Trophoblast cell (in vitro differentiated cells and primary cell): ENCODE results near the gene HTR1A.

Experiments
- DNase-seq, 2 donors: peaks; one replicate each; pipeline ENCODE4 v3.0.0-alpha.2; 2016
- H2AFZ ChIP-seq: 2 replicates; pipeline ENCODE4 v1.6.1; 2013; ENCODE audit warnings: low read length, moderate library complexity, mild to moderate bottlenecking; ENCODE audit not compliant: insufficient read depth, poor library complexity
- H2AK5ac ChIP-seq: 2 replicates; pipeline ENCODE4 v1.6.1; 2013; ENCODE audit warnings: mild to moderate bottlenecking, low read length
- H2BK120ac ChIP-seq: 2 replicates; pipeline ENCODE4 v1.6.1; 2013; ENCODE audit warnings: low read length, mild to moderate bottlenecking, moderate library complexity; ENCODE audit not compliant: insufficient read depth, poor library complexity
- H2BK12ac ChIP-seq: 2 replicates; pipeline ENCODE4 v1.6.1; 2013; ENCODE audit warnings: mild to moderate bottlenecking, low read length, moderate library complexity
- H2BK5ac ChIP-seq: 2 replicates; pipeline ENCODE4 v1.6.1; 2013; ENCODE audit warnings: low read length, low read depth, moderate library complexity, mild to moderate bottlenecking; ENCODE audit not compliant: poor library complexity
- H3K14ac ChIP-seq: 2 replicates; pipeline ENCODE4 v1.6.1; 2013; ENCODE audit warnings: mild to moderate bottlenecking, low read length
- H3K18ac ChIP-seq: 2 replicates; pipeline ENCODE4 v1.6.1; 2013; ENCODE audit warnings: mild to moderate bottlenecking, low read length
- H3K23ac ChIP-seq: 2 replicates; pipeline ENCODE4 v1.6.1; 2013; ENCODE audit warnings: low read length
- H3K27ac ChIP-seq: 2 replicates; pipeline ENCODE4 v1.5.1; 2013; ENCODE audit warnings: low read depth, mild to moderate bottlenecking, inconsistent platforms, low read length, moderate library complexity
- H3K27me3 ChIP-seq: 2 replicates; pipeline ENCODE4 v1.6.1; 2013; ENCODE audit warnings: inconsistent platforms, mild to moderate bottlenecking, low read length, moderate library complexity; ENCODE audit not compliant: insufficient read depth
- H3K36me3 ChIP-seq, 2 experiments: 1 replicate in 1 of 2; 2 replicates in 1 of 2; pipeline ENCODE4 v1.6.1; 2013; ENCODE audit warnings: low read length in 2 of 2, mild to moderate bottlenecking in 2 of 2, moderate library complexity in 1 of 2; ENCODE audit not compliant: insufficient read depth in 2 of 2, control insufficient read depth in 1 of 2
- H3K4ac ChIP-seq: 2 replicates; pipeline ENCODE4 v1.6.1; 2013; ENCODE audit warnings: low read depth, mild to moderate bottlenecking, low read length, moderate library complexity
- H3K4me1 ChIP-seq, 2 experiments: 1 replicate in 1 of 2; 2 replicates in 1 of 2; pipeline ENCODE4 v1.6.1; 2013; ENCODE audit warnings: low read length in 2 of 2, mild to moderate bottlenecking in 2 of 2, moderate library complexity in 1 of 2; ENCODE audit not compliant: insufficient read depth in 2 of 2, control insufficient read depth in 1 of 2
- H3K4me2 ChIP-seq: 2 replicates; pipeline ENCODE4 v1.6.1; 2013; ENCODE audit warnings: inconsistent platforms, mild to moderate bottlenecking, low read length, moderate library complexity
- H3K4me3 ChIP-seq: 2 replicates; pipeline ENCODE4 v1.5.1; 2013; ENCODE audit warnings: mild to moderate bottlenecking, low read depth, low read length, inconsistent platforms
- H3K79me1 ChIP-seq: one replicate; pipeline ENCODE4 v1.6.1; 2013; ENCODE audit warnings: low read length
- H3K79me2 ChIP-seq: 2 replicates; pipeline ENCODE4 v1.6.1; 2013; ENCODE audit warnings: low read length, mild to moderate bottlenecking; ENCODE audit not compliant: control insufficient read depth, insufficient read depth, poor library complexity
- H3K9ac ChIP-seq: 2 replicates; pipeline ENCODE4 v1.6.1; 2013; ENCODE audit warnings: mild to moderate bottlenecking, low read length
- H3K9me3 ChIP-seq: 2 replicates; pipeline ENCODE4 v1.6.1; 2013; ENCODE audit warnings: low read depth, mild to moderate bottlenecking, control low read depth, inconsistent platforms, low read length; ENCODE audit not compliant: insufficient read depth
- H4K12ac ChIP-seq: 2 replicates; pipeline ENCODE4 v1.6.1; 2013; ENCODE audit warnings: low read depth, mild to moderate bottlenecking, low read length, moderate library complexity
- H4K8ac ChIP-seq: 2 replicates; pipeline ENCODE4 v1.6.1; 2013; ENCODE audit warnings: low read depth, mild to moderate bottlenecking, low read length, moderate library complexity
- H4K91ac ChIP-seq: one replicate; pipeline ENCODE4 v1.6.1; 2013; ENCODE audit warnings: low read depth, mild to moderate bottlenecking, low read length, moderate library complexity
- WGBS: extraction: QIAGEN DNeasy Blood & Tissue Kit; methylation state at CpG from one replicate; pipeline ENCODE4 v1.1.7; 2013; ENCODE audit warnings: missing lambda C conversion rate; ENCODE audit not compliant: insufficient read length, insufficient coverage; ENCODE audit errors: extremely low coverage; 5-methylcytosine and 5-hydroxymethylcytosine counted together

HTR1A gene

DNA sequence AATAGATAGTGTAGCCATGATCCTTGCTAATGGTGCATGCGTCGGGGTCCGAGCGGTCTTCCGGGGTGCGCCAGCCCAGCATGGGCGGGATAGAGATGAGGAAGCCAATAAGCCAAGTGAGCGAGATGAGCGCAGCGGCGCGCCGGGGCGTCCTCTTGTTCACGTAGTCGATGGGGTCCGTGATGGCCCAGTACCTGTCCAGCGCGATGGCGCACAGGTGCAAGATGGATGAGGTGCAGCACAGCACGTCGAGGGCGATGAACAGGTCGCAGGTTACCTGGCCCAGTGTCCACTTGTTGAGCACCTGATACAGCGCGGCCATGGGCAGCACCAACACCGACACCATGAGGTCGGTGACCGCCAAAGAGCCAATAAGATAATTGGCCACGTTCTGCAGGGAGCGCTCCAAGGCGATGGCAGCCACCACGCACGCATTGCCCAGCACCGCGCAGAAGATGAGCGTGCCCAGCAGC lies 1.1 kb downstream of the HTR1A start:
- no peak overlapping the region for H3K27ac ChIP-seq
- H4K91ac ChIP-seq, result no peak overlapping the region
- H2AK5ac ChIP-seq, result no peak overlapping the region
- H3K4me2 ChIP-seq, result no peak overlapping the region
- peaks cover 7% of the 10 kb centered on the region for H3K9me3 ChIP-seq
- H3K23ac ChIP-seq, result no peak overlapping the region
- no CpG with 5 or more reads among the region's 37 CpGs for WGBS
- DNase-seq, result no peak
- no peak overlapping the region for H3K18ac ChIP-seq
- H3K79me2 ChIP-seq, result no peaks in the 10 kb centered on the region
- H4K12ac ChIP-seq, result no peak overlapping the region
- no peak overlapping the region for H3K14ac ChIP-seq
- H2BK5ac ChIP-seq, result no peak overlapping the region
- H3K4me3 ChIP-seq, result peak overlapping the region; percentile 47
- H3K36me3 ChIP-seq, result no peaks in the 10 kb centered on the region
- H3K27me3 ChIP-seq, result peaks cover 33% of the 10 kb centered on the region
- H2BK120ac ChIP-seq, result no peak overlapping the region
- peaks cover 1 to 3% of the 10 kb centered on the region in 2 experiments for H3K4me1 ChIP-seq
- no peak overlapping the region for H4K8ac ChIP-seq
- no peak overlapping the region for H2BK12ac ChIP-seq
- no peak overlapping the region for H2AFZ ChIP-seq
- H3K4ac ChIP-seq, result no peak overlapping the region
- H3K9ac ChIP-seq, result no peak overlapping the region
- no peaks in the 10 kb centered on the region for H3K79me1 ChIP-seq

DNA sequence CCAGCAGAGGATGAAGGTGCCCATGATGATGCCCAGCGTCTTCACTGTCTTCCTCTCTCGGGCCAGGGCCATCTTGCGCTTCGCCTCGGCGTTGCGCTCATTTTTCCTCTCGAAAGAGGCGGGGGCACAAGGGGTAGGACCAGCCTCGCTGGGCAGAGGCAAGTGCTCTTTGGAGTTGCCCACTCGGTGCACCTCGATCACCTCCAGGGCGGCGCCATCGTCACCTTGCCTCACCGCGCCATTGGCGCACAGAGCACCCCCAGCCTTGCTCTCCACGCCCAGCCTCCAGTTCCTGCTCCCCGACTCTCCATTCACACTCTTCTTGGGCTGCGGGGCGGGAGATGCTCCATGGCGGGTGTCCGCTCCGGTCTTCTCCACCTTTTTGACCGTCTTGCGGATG lies 1.6 kb downstream of the HTR1A start:
- Histone ChIP-seq H3K9me3 (peaks cover 7% of the 10 kb centered on the region), H3K79me1 (no peaks in the 10 kb centered on the region), H2AK5ac (no peak overlapping the region), H4K91ac (no peak overlapping the region), H2AFZ (no peak overlapping the region), H2BK12ac (no peak overlapping the region), H2BK5ac (no peak overlapping the region), H4K8ac (no peak overlapping the region), H3K9ac (no peak overlapping the region), H3K27ac (no peak overlapping the region), H3K4me1 (peaks cover 1 to 3% of the 10 kb centered on the region in 2 experiments), H3K18ac (no peak overlapping the region), H3K23ac (no peak overlapping the region), H2BK120ac (no peak overlapping the region), H3K79me2 (no peaks in the 10 kb centered on the region), H4K12ac (no peak overlapping the region), H3K27me3 (peaks cover 33% of the 10 kb centered on the region), H3K14ac (no peak overlapping the region), H3K4me2 (no peak overlapping the region), H3K4ac (no peak overlapping the region), H3K36me3 (no peaks in the 10 kb centered on the region), H3K4me3 (no peak overlapping the region)
- WGBS, result no CpG with 5 or more reads among the region's 27 CpGs
- DNase-seq, result no peak

DNA sequence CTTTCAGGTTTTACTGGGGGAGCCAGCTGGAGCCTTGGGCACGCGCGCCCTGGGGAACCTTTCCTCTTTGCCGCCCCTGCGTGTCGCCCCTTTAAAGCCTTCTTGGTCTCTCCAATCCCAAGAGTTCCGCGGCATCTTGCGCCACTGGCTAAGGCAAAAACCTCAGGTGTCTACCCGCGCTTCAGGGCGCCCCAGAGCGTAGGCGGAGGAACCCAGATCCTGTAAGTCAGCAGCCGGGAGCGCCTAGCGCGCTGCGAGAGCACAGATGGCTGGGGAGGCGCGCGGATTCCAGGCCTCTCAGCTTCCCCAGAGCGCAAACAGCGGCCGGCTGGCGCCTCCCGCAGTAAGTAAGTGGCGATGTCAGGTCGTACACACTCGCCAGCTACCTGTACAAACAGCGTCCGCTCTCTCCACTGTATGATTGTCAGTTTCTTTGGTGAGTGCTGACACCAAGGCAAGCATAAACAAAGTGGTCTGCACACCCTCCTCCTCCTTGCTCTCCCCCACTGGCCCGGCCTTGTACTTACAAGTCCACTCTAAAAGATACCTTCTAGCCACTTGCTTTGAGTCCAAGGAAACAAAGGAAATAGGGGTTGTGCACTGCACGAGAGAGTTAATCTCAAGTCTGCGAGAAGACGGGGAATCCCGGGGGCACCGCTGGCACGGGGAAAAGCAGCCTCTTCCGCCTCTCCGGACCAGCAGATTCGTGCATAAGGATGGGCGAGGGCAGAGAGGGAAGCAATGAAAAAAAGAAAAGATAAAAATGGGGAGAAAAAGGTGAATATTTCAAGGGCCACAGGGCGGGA lies 2.9 kb downstream of the HTR1A start:
- Histone ChIP-seq H3K4ac (no peak overlapping the region), H3K18ac (no peak overlapping the region), H3K79me1 (no peaks in the 10 kb centered on the region), H4K12ac (no peak overlapping the region), H3K79me2 (no peaks in the 10 kb centered on the region), H3K36me3 (no peaks in the 10 kb centered on the region), H2BK5ac (no peak overlapping the region), H2BK12ac (no peak overlapping the region), H3K27ac (no peak overlapping the region), H3K27me3 (peaks cover 33% of the 10 kb centered on the region), H2AFZ (no peak overlapping the region), H3K9ac (no peak overlapping the region), H2BK120ac (no peak overlapping the region), H4K91ac (no peak overlapping the region), H3K14ac (no peak overlapping the region), H3K4me3 (no peak overlapping the region), H3K4me2 (peak overlapping the region; percentile 54), H3K9me3 (peaks cover 7% of the 10 kb centered on the region), H3K4me1 (peaks cover 1 to 3% of the 10 kb centered on the region in 2 experiments), H3K23ac (no peak overlapping the region), H2AK5ac (no peak overlapping the region), H4K8ac (no peak overlapping the region)
- DNase-seq, result no peak
- no CpG with 5 or more reads among the region's 44 CpGs for WGBS

DNA sequence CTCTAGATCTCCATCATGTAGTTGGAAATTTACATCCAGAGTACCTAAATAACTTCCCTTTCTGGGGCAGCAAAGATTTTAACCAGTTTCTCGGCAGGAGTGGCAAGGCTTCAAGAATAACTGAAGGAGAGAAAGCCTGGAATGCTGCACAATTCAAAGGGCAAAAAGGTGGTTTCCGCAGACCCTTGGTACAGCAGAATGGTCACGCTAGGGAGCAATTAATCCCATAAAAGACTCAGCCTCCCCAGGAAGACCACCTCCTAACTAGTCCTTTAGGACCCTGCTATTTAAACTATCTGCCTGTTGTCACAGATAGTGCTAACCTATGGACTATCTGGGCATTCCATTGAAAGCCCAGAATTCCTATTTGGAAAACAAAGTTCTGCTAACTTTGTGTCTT lies 3.6 kb downstream of the HTR1A start:
- no peak overlapping the region for H4K91ac ChIP-seq
- peak overlapping the region; percentile 54 for H3K4me2 ChIP-seq
- no peak overlapping the region for H3K18ac ChIP-seq
- no peak overlapping the region for H3K14ac ChIP-seq
- DNase-seq, result no peak
- no peak overlapping the region for H4K12ac ChIP-seq
- H3K23ac ChIP-seq, result no peak overlapping the region
- no peak overlapping the region for H3K4ac ChIP-seq
- no peak overlapping the region for H2BK12ac ChIP-seq
- H3K9me3 ChIP-seq, result peaks cover 7% of the 10 kb centered on the region
- no peaks in the 10 kb centered on the region for H3K79me1 ChIP-seq
- no peak overlapping the region for H3K27ac ChIP-seq
- no peak overlapping the region for H2BK120ac ChIP-seq
- H2AK5ac ChIP-seq, result no peak overlapping the region
- peaks cover 1 to 3% of the 10 kb centered on the region in 2 experiments for H3K4me1 ChIP-seq
- no peak overlapping the region for H2BK5ac ChIP-seq
- no peak overlapping the region for H3K9ac ChIP-seq
- no peaks in the 10 kb centered on the region for H3K36me3 ChIP-seq
- H3K27me3 ChIP-seq, result peaks cover 33% of the 10 kb centered on the region
- H2AFZ ChIP-seq, result no peak overlapping the region
- H4K8ac ChIP-seq, result no peak overlapping the region
- no CpG with 5 or more reads among the region's 3 CpGs for WGBS
- no peaks in the 10 kb centered on the region for H3K79me2 ChIP-seq
- no peak overlapping the region for H3K4me3 ChIP-seq
